Thyroid gland (tissue), 4 donors: ENCODE results near the gene CACNA1D.

ENCODE experiments used
- CTCF ChIP-seq, 6 experiments: fragments of 200-600 bp in 3 of 6; fragments of 450-650 bp in 3 of 6; sonication (generic) in 3 of 6; IDR thresholded peaks; one replicate each; pipeline ENCODE4 v1.5.1; 2016 to 2019; ENCODE audit warnings: antibody characterized with exemption in 6 of 6, mild to moderate bottlenecking in 2 of 6, inconsistent platforms in 1 of 6, moderate library complexity in 1 of 6
- POLR2A ChIP-seq, 2 donors: fragments of 450-650 bp; IDR thresholded peaks; one replicate each; pipeline ENCODE4 v1.6.1; 2017; ENCODE audit warnings: antibody characterized with exemption in 2 of 2, mild to moderate bottlenecking in 2 of 2, moderate library complexity in 1 of 2

GRCh38 chr3:53482227-53482626, 12.2 kb upstream of the CACNA1D start:
- TF ChIP-seq CTCF (IDR thresholded peaks at IDR 0.05) (no peak), POLR2A (IDR thresholded peaks at IDR 0.05) (no peak)
